GM12878 (cell line): ENCODE data around the gene NFATC2. TPM values are rescaled to one million over a fixed set of nuclear protein-coding genes. Genes with fewer than 3 reads are reported as not detected.
A peak's percentile ranks its signal among the peaks of the same experiment; 100 is the strongest.

Experiments used
- BCLAF1 ChIP-seq: fragments of 450-650 bp; IDR thresholded peaks from 2 replicates; pipeline ENCODE4 v1.6.1; 2017; ENCODE audit warnings: antibody characterized with exemption, mild to moderate bottlenecking, moderate library complexity
- BRCA1 ChIP-seq: IDR thresholded peaks from 2 replicates; pipeline ENCODE4 v1.6.1; 2011; ENCODE audit warnings: low read depth, low read length, improper control_type of control experiment
- CHD4 ChIP-seq: fragments of 200-600 bp; sonication (generic); IDR thresholded peaks from 2 replicates; pipeline ENCODE4 v1.6.1; 2016; ENCODE audit warnings: mild to moderate bottlenecking
- HDAC6 ChIP-seq: fragments of 200-600 bp; sonication (generic); IDR thresholded peaks from one replicate; pipeline ENCODE4 v1.8.0; 2017; ENCODE audit warnings: antibody characterized with exemption; ENCODE audit not compliant: unreplicated experiment
- IRF5 ChIP-seq: fragments of 450-650 bp; IDR thresholded peaks from 2 replicates; pipeline ENCODE4 v1.6.1; 2017; ENCODE audit warnings: borderline replicate concordance
- KAT2A ChIP-seq: conservative IDR thresholded peaks from 2 replicates; pipeline ENCODE4 v1.6.1; 2011; ENCODE audit warnings: low read depth, low read length; ENCODE audit not compliant: control insufficient read depth
- KLF5 ChIP-seq: fragments of 450-650 bp; IDR thresholded peaks from 2 replicates; pipeline ENCODE4 v1.6.1; 2014; ENCODE audit warnings: mild to moderate bottlenecking; ENCODE audit not compliant: partially characterized antibody
- MEF2A ChIP-seq: IDR thresholded peaks from 2 replicates; pipeline ENCODE4 v1.6.1; 2011; ENCODE audit warnings: low read depth, mild to moderate bottlenecking, low read length, moderate library complexity; ENCODE audit not compliant: insufficient read depth
- NFXL1 ChIP-seq: fragments of 450-650 bp; IDR thresholded peaks from 2 replicates; pipeline ENCODE4 v1.6.1; 2017; ENCODE audit warnings: antibody characterized with exemption, mild to moderate bottlenecking, borderline replicate concordance
- PML ChIP-seq: IDR thresholded peaks from 2 replicates; pipeline ENCODE4 v1.6.1; 2012; ENCODE audit warnings: low read length, inconsistent platforms
- POLR2AphosphoS2 ChIP-seq: IDR thresholded peaks from 2 replicates; pipeline ENCODE4 v1.6.1; 2011; ENCODE audit warnings: low read depth, mild to moderate bottlenecking, low read length, improper control_type of control experiment, moderate library complexity
- POU2F2 ChIP-seq: IDR thresholded peaks from 3 replicates; pipeline ENCODE4 v1.6.1; 2011; ENCODE audit warnings: low read depth, mild to moderate bottlenecking, low read length, borderline replicate concordance
- RFX5 ChIP-seq: IDR thresholded peaks from 2 replicates; pipeline ENCODE4 v1.6.1; 2011; ENCODE audit warnings: low read depth, low read length, improper control_type of control experiment
- SMAD1 ChIP-seq: fragments of 450-650 bp; IDR thresholded peaks from 2 replicates; pipeline ENCODE4 v1.6.1; 2018; ENCODE audit warnings: mild to moderate bottlenecking, low read depth; ENCODE audit not compliant: partially characterized antibody
- STAT3 ChIP-seq: IDR thresholded peaks from 2 replicates; pipeline ENCODE4 v1.6.1; 2011; ENCODE audit warnings: low read depth, low read length, improper control_type of control experiment
- USF1 ChIP-seq: IDR thresholded peaks from 2 replicates; pipeline ENCODE4 v1.6.1; 2011; ENCODE audit warnings: borderline replicate concordance, low read depth, mild to moderate bottlenecking, moderate library complexity, mixed read lengths, low read length; ENCODE audit not compliant: insufficient read depth; ENCODE audit errors: extremely low read length
- ZBED1 ChIP-seq: IDR thresholded peaks from 2 replicates; pipeline ENCODE4 v1.6.1; 2016; ENCODE audit warnings: borderline replicate concordance
- polyA plus RNA-seq, 11 experiments: library from polyadenylated mRNA; depleted of rRNA in 4 of 11; unstranded in 6 of 11; stranded (reverse) in 5 of 11; fragments of >200 nt; fragmentation: Nextera tagmentation in 4 of 11; fragmentation: Illumina TruSeq in 1 of 11; extraction: Ambion mirVana in 4 of 11; extraction: Trizol in 1 of 11; gene quantifications; 1 replicate in 1 of 11; 2 replicates in 10 of 11; pipeline versions ENCODE4 v1.2.1 to v1.2.3, GENCODE V29; 2011 to 2016; ENCODE audit warnings: inconsistent platforms in 2 of 11, missing spikeins in 2 of 11, low read depth in 1 of 11
- total RNA-seq, 4 experiments: library from RNA; depleted of rRNA in 3 of 4; stranded (reverse); fragments of >200 nt in 3 of 4; fragmentation: Illumina TruSeq in 1 of 4; extraction: Trizol in 1 of 4; gene quantifications; 2 replicates each; pipeline versions ENCODE4 v1.2.1 to v1.2.3, GENCODE V29; 2013 to 2021
- TF ChIP-seq, protein P1 (sequence below), 3 experiments: IDR thresholded peaks in 2 of 3; conservative IDR thresholded peaks in 1 of 3; 2 replicates each; pipeline ENCODE4 v1.5.1; 2011; ENCODE audit warnings: low read depth in 3 of 3, low read length in 3 of 3, mild to moderate bottlenecking in 3 of 3, control low read depth in 2 of 3, moderate library complexity in 2 of 3, inconsistent platforms in 1 of 3, mixed read lengths in 1 of 3; ENCODE audit not compliant: control insufficient read depth in 2 of 3, insufficient read depth in 1 of 3; ENCODE audit errors: extremely low read depth in 1 of 3
- TF ChIP-seq, protein P2 (sequence below): IDR thresholded peaks from 2 replicates; pipeline ENCODE4 v1.6.1; 2012; ENCODE audit warnings: low read length, inconsistent platforms
- TF ChIP-seq, protein P3 (sequence below): IDR thresholded peaks from 2 replicates; pipeline ENCODE4 v1.6.1; 2012; ENCODE audit warnings: low read depth, low read length, improper control_type of control experiment

Gene NFATC2
- total and polyA plus RNA-seq, 10 of the 15 experiments (the other 5 are each of a cell fraction or from before 2014, with no cell fraction given): 3.3 to 20.0 (median 7.3) TPM

- TF ChIP-seq, protein P1, sequence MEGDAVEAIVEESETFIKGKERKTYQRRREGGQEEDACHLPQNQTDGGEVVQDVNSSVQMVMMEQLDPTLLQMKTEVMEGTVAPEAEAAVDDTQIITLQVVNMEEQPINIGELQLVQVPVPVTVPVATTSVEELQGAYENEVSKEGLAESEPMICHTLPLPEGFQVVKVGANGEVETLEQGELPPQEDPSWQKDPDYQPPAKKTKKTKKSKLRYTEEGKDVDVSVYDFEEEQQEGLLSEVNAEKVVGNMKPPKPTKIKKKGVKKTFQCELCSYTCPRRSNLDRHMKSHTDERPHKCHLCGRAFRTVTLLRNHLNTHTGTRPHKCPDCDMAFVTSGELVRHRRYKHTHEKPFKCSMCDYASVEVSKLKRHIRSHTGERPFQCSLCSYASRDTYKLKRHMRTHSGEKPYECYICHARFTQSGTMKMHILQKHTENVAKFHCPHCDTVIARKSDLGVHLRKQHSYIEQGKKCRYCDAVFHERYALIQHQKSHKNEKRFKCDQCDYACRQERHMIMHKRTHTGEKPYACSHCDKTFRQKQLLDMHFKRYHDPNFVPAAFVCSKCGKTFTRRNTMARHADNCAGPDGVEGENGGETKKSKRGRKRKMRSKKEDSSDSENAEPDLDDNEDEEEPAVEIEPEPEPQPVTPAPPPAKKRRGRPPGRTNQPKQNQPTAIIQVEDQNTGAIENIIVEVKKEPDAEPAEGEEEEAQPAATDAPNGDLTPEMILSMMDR (IDR thresholded peaks at IDR 0.05 in 2 of 3, conservative IDR thresholded peaks at IDR 0.05 in 1 of 3; ENCODE audit: control insufficient read depth in 2 of 3, extremely low read depth in 1 of 3, insufficient read depth in 1 of 3, low read depth in 3 of 3, low read length in 3 of 3): no peak
- no peak for TF ChIP-seq USF1
- no peak for TF ChIP-seq IRF5
- no peak for TF ChIP-seq ZBED1
- TF ChIP-seq, protein P2, sequence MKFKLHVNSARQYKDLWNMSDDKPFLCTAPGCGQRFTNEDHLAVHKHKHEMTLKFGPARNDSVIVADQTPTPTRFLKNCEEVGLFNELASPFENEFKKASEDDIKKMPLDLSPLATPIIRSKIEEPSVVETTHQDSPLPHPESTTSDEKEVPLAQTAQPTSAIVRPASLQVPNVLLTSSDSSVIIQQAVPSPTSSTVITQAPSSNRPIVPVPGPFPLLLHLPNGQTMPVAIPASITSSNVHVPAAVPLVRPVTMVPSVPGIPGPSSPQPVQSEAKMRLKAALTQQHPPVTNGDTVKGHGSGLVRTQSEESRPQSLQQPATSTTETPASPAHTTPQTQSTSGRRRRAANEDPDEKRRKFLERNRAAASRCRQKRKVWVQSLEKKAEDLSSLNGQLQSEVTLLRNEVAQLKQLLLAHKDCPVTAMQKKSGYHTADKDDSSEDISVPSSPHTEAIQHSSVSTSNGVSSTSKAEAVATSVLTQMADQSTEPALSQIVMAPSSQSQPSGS: peak; percentile 61
- TF ChIP-seq MEF2A: 0 out of 2 replicates have a peak, but pooled peaks have one; percentile 12
- no peak for TF ChIP-seq KLF5
- no peak for TF ChIP-seq CHD4
- TF ChIP-seq STAT3: no peak
- TF ChIP-seq RFX5: no peak
- TF ChIP-seq POU2F2: peak; percentile 60; the same call in 2 of the 3 replicates
- TF ChIP-seq HDAC6: no peak
- TF ChIP-seq SMAD1: no peak
- TF ChIP-seq POLR2AphosphoS2: no peak
- TF ChIP-seq PML: no peak
- TF ChIP-seq KAT2A: no peak
- TF ChIP-seq NFXL1: no peak
- no peak for TF ChIP-seq BRCA1
- TF ChIP-seq, protein P3, sequence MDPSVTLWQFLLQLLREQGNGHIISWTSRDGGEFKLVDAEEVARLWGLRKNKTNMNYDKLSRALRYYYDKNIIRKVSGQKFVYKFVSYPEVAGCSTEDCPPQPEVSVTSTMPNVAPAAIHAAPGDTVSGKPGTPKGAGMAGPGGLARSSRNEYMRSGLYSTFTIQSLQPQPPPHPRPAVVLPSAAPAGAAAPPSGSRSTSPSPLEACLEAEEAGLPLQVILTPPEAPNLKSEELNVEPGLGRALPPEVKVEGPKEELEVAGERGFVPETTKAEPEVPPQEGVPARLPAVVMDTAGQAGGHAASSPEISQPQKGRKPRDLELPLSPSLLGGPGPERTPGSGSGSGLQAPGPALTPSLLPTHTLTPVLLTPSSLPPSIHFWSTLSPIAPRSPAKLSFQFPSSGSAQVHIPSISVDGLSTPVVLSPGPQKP: no peak
- no peak for TF ChIP-seq BCLAF1
Measured at GRCh38 chr20:51480507-51481270, 61.8 kb downstream of the NFATC2 start (continued).
